A673 (cell line): ENCODE data around the gene DENND5B. TPM values are rescaled to one million over a fixed set of nuclear protein-coding genes. Genes with fewer than 3 reads are reported as not detected.
A peak's percentile ranks its signal among the peaks of the same experiment; 100 is the strongest.

Experiments
- BruUV-seq: library from RNA; stranded (reverse); fragments of 400-500 nt; replicated peaks from 2 replicates; lab custom pipeline; 2021; lab: Mats Ljungman, UMichigan
- CTCF ChIA-PET: fragments of 300-600 bp; sonication (Branson Sonifier 250); formaldehyde crosslinking; loops from one replicate; lab custom pipeline; 2022; ENCODE audit warnings: antibody characterized with exemption; lab: Charles Lee
- POLR2A ChIA-PET: fragments of 300-600 bp; sonication (Branson Sonifier 250); formaldehyde crosslinking; loops from one replicate; lab custom pipeline; 2022; ENCODE audit warnings: antibody characterized with exemption; ENCODE audit not compliant: low non-redundant PET; lab: Charles Lee
- DNase-seq: peaks from one replicate; pipeline ENCODE4 v3.0.0-alpha.2; 2015; ENCODE audit warnings: low spot score
- H3K27ac ChIP-seq: fragments of 200-600 bp; sonication (generic); 2 replicates; pipeline ENCODE4 v1.5.1; 2016; ENCODE audit warnings: mixed run types, low read depth, mild to moderate bottlenecking, mixed read lengths, antibody characterized with exemption, low read length; ENCODE audit not compliant: poor library complexity, severe bottlenecking
- H3K27me3 ChIP-seq: fragments of 200-600 bp; sonication (generic); replicated peaks from 2 replicates; pipeline ENCODE4 v1.6.1; 2017; ENCODE audit warnings: mixed run types, low read depth, mild to moderate bottlenecking, mixed read lengths, antibody characterized with exemption, low read length; ENCODE audit not compliant: insufficient read depth, poor library complexity
- H3K36me3 ChIP-seq: fragments of 200-600 bp; sonication (generic); 2 replicates; pipeline ENCODE4 v1.6.1; 2016; ENCODE audit warnings: mixed run types, mild to moderate bottlenecking, mixed read lengths, antibody characterized with exemption, low read length; ENCODE audit not compliant: insufficient read depth, poor library complexity, severe bottlenecking
- H3K4me1 ChIP-seq: fragments of 200-600 bp; sonication (generic); 2 replicates; pipeline ENCODE4 v1.6.1; 2017; ENCODE audit warnings: mixed run types, mild to moderate bottlenecking, mixed read lengths, antibody characterized with exemption, low read length; ENCODE audit not compliant: insufficient read depth, poor library complexity, severe bottlenecking
- H3K4me3 ChIP-seq: fragments of 200-600 bp; sonication (generic); 2 replicates; pipeline ENCODE4 v1.5.1; 2016; ENCODE audit warnings: low read depth, mixed run types, mild to moderate bottlenecking, mixed read lengths, low read length; ENCODE audit not compliant: poor library complexity, severe bottlenecking
- H3K9me3 ChIP-seq: fragments of 200-600 bp; sonication (generic); 2 replicates; pipeline ENCODE4 v1.6.1; 2016; ENCODE audit warnings: mixed run types, low read depth, mild to moderate bottlenecking, mixed read lengths, antibody characterized with exemption, low read length; ENCODE audit not compliant: poor library complexity, severe bottlenecking
- EZH2 ChIP-seq: fragments of 200-600 bp; sonication (generic); IDR thresholded peaks from 2 replicates; pipeline ENCODE4 v1.6.1; 2017; ENCODE audit warnings: borderline replicate concordance, low read depth, mild to moderate bottlenecking, mixed read lengths, antibody characterized with exemption, low read length; ENCODE audit not compliant: poor library complexity, severe bottlenecking
- intact Hi-C: fragments of 100-400 bp; cut with micrococcal nuclease; formaldehyde crosslinking; loops from one replicate; pipeline ENCODE4 v1.10.0; 2022; ENCODE audit not compliant: unreplicated experiment
- total RNA-seq: library from RNA; stranded (reverse); gene quantifications from 2 replicates; pipeline ENCODE4 v1.2.3, GENCODE V29; 2021
- TF ChIP-seq, protein P1 (sequence below): fragments of 300-800, 200-600 bp; sonication (generic); conservative IDR thresholded peaks from 2 replicates; pipeline ENCODE4 v1.5.1; 2017; ENCODE audit warnings: low read depth, mild to moderate bottlenecking, antibody characterized with exemption, low read length, moderate library complexity, mixed read lengths

The DENND5B gene
- total RNA-seq, 1 experiment from 2014 or later, result 7.6 TPM

DNA sequence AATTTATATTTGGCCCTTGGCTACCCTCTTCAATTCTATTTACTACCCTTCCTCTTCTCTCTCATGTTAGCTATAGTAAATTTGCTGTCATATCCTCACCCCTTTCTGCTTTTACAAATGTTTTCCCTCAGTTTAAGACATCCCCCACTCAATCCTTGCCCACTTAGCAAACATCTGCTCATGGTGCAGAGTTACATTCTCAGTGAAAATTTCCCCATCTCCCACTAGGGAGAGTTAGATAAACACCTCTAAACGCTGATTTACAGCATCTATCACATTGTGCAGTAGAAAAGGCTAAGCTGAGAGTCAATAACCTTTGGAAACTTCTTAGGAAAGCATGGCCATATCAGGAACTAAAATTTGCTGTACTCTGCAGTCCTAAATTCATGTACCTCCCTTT, 69.0 kb downstream of the DENND5B start:
- H3K27ac ChIP-seq, result no peak overlapping the region
- POLR2A ChIA-PET, result no interaction called here
- H3K27me3 ChIP-seq, result no peaks in the 10 kb centered on the region
- no TSS peak for BruUV-seq
- CTCF ChIA-PET, result no interaction called here
- no peaks in the 10 kb centered on the region for H3K9me3 ChIP-seq
- peaks cover 10% of the 10 kb centered on the region for H3K4me1 ChIP-seq
- DNase-seq, result no peak
- no peaks in the 10 kb centered on the region for H3K36me3 ChIP-seq
- no peak for TF ChIP-seq EZH2
- TF ChIP-seq, protein P1, sequence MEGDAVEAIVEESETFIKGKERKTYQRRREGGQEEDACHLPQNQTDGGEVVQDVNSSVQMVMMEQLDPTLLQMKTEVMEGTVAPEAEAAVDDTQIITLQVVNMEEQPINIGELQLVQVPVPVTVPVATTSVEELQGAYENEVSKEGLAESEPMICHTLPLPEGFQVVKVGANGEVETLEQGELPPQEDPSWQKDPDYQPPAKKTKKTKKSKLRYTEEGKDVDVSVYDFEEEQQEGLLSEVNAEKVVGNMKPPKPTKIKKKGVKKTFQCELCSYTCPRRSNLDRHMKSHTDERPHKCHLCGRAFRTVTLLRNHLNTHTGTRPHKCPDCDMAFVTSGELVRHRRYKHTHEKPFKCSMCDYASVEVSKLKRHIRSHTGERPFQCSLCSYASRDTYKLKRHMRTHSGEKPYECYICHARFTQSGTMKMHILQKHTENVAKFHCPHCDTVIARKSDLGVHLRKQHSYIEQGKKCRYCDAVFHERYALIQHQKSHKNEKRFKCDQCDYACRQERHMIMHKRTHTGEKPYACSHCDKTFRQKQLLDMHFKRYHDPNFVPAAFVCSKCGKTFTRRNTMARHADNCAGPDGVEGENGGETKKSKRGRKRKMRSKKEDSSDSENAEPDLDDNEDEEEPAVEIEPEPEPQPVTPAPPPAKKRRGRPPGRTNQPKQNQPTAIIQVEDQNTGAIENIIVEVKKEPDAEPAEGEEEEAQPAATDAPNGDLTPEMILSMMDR, result no peak
- intact Hi-C loops, result no loop called here
- H3K4me3 ChIP-seq, result no peak overlapping the region

DNA sequence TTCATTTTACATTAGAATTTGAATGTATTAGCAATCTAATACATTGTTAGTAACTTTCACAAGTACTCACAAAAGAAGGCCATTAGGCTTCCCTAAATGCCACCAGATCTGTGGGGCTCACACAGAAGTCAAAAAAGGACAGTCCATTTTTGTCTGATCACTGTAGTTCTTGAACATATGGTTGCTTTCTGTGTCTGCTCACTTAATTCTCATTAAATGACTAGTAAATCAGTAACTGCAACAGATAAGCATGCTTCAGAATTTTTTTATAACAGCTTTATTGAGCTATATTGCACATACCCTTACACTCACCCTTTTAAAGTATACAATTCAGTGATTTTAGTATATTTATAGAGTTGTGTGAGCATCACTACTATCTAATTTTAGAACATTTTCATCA, 71.4 kb downstream of the DENND5B start:
- ChIA-PET CTCF (no interaction called here), POLR2A (no interaction called here)
- intact Hi-C loops, result no loop called here
- H3K27me3 ChIP-seq, result no peaks in the 10 kb centered on the region
- H3K27ac ChIP-seq, result peak overlapping the region; percentile 12
- H3K9me3 ChIP-seq, result no peaks in the 10 kb centered on the region
- BruUV-seq, result no TSS peak
- H3K36me3 ChIP-seq, result no peaks in the 10 kb centered on the region
- no peak for TF ChIP-seq EZH2
- TF ChIP-seq, protein P1, result no peak
- no peak overlapping the region for H3K4me3 ChIP-seq
- H3K4me1 ChIP-seq, result peaks cover 10% of the 10 kb centered on the region
- DNase-seq, result no peak

DNA sequence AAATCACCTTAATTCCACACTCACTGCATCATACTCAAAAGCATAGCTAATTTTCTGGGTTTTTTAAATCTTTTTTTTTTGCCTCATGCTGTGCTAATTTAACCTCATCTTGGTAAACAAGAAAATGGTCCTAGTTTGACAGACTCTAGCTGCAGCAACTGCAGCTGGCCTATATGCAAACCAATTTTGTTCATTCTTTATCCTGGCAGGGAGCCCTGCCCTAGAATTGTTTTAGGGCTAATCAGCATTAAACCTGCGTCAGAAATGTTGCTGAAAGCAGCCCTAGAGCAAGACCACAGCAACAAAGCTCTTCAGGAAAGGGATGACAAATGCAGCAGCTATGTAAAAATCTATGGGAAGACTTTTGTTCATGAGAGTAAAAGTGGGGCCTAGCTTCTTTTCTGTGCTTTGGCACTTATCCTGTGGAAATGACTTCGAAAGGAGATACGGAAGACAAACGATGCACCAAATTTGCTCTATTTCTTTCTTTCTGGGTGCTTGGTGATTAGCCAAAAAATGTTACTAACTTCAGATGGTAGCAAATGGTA, 72.2 kb downstream of the DENND5B start:
- CTCF ChIA-PET, result interaction anchor here (0.8 kb wide), 1 partner anchor 247 kb away, joined by 3 read pairs; no protein-coding TSS in a partner anchor
- POLR2A ChIA-PET, result no interaction called here
- TF ChIP-seq EZH2, result no peak
- TF ChIP-seq, protein P1, result no peak
- H3K4me1 ChIP-seq, result peaks cover 10% of the 10 kb centered on the region
- intact Hi-C loops, result no loop called here
- H3K4me3 ChIP-seq, result no peak overlapping the region
- peak; percentile 76 for DNase-seq
- H3K36me3 ChIP-seq, result no peaks in the 10 kb centered on the region
- no peaks in the 10 kb centered on the region for H3K9me3 ChIP-seq
- H3K27me3 ChIP-seq, result no peaks in the 10 kb centered on the region
- no TSS peak for BruUV-seq
- H3K27ac ChIP-seq, result peak overlapping the region; percentile 12
